ENCODE data around the gene AMZ1.

Gene AMZ1

DNA sequence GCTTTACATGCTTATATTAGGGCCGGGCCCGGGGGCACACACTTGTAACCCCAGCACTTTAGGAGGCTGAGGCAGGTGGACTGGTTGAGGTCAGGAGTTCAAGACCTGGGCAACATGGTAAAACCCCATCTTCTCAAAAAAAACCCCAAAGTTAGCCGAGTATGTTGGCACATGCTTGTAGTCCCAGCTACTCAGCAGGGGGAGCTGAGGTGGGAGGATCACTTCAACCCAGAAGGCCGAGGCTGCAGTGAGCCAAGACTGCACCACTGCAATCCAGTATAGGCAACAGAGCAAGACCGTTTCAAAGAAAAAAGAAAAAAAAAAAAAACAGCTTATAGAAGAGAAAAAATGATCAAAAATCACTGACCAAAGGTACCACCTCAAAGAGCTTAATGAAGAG, 63.1 kb downstream of the AMZ1 start:
- no peaks in the 10 kb centered on the region for H3K27me3 ChIP-seq (ENCODE audit: insufficient read depth, low read length, poor library complexity)
- no peak overlapping the region for H3K4me2 ChIP-seq (ENCODE audit: insufficient read depth, low read length)
- ATAC-seq (ENCODE audit: insufficient read depth, low read depth) = no peak
- 0 out of 2 replicates have a peak, but pooled peaks cover 2% of the 10 kb centered on the region for H4K20me1 ChIP-seq (ENCODE audit: insufficient read depth, low read length)
- H2AFZ ChIP-seq (ENCODE audit: low read depth, low read length) = no peak overlapping the region
- no peaks in the 10 kb centered on the region for H3K9me3 ChIP-seq (ENCODE audit: insufficient read depth, low read length, severe bottlenecking)
- no peak for DNase-seq
- TF ChIP-seq, protein P1, sequence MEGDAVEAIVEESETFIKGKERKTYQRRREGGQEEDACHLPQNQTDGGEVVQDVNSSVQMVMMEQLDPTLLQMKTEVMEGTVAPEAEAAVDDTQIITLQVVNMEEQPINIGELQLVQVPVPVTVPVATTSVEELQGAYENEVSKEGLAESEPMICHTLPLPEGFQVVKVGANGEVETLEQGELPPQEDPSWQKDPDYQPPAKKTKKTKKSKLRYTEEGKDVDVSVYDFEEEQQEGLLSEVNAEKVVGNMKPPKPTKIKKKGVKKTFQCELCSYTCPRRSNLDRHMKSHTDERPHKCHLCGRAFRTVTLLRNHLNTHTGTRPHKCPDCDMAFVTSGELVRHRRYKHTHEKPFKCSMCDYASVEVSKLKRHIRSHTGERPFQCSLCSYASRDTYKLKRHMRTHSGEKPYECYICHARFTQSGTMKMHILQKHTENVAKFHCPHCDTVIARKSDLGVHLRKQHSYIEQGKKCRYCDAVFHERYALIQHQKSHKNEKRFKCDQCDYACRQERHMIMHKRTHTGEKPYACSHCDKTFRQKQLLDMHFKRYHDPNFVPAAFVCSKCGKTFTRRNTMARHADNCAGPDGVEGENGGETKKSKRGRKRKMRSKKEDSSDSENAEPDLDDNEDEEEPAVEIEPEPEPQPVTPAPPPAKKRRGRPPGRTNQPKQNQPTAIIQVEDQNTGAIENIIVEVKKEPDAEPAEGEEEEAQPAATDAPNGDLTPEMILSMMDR (IDR thresholded peaks at IDR 0.05; ENCODE audit: borderline replicate concordance, extremely low read depth, low read length, poor library complexity, severe bottlenecking) = no peak
- TF ChIP-seq EZH2 (IDR thresholded peaks at IDR 0.05; ENCODE audit: borderline replicate concordance, low read depth, low read length, severe bottlenecking) = no peak
- no peak overlapping the region for H3K27ac ChIP-seq (ENCODE audit: low read length)
- H3K36me3 ChIP-seq (ENCODE audit: insufficient read depth, low read length) = no peaks in the 10 kb centered on the region
- H3K4me1 ChIP-seq (ENCODE audit: insufficient read depth, low read length) = no peaks in the 10 kb centered on the region
- peaks cover 3% of the 10 kb centered on the region; the same call in 1 of the 2 replicates for H3K79me2 ChIP-seq (ENCODE audit: insufficient read depth, low read length)
- H3K9ac ChIP-seq (ENCODE audit: low read depth, low read length) = no peak overlapping the region
- no peak overlapping the region for H3K4me3 ChIP-seq (ENCODE audit: low read depth in 1 of 2, low read length in 2 of 2)

DNA sequence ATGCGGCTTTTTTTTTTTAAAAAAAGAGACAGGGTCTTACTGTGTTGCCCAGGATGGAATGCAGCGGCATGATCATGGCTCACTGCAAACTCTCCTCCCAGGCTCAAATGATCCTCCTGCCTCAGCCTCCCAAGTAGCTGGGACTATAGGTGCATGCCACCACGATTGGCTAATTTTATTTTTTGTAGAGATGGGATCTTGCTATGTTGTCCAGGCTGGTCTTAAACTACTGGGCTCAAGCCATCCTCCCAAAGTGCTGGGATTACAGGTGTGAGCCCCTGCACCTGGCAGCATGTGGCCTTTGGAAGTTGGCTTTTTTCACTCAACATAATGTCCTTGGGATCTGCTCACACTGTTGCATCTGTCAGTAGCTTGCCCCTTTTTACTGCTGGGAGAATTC, 65.1 kb downstream of the AMZ1 start:
- no peak overlapping the region for H3K4me2 ChIP-seq (ENCODE audit: insufficient read depth, low read length)
- no peak overlapping the region for H2AFZ ChIP-seq (ENCODE audit: low read depth, low read length)
- no peak for ATAC-seq (ENCODE audit: insufficient read depth, low read depth)
- peaks cover 3% of the 10 kb centered on the region; the same call in 1 of the 2 replicates for H3K79me2 ChIP-seq (ENCODE audit: insufficient read depth, low read length)
- no peak for DNase-seq
- no peaks in the 10 kb centered on the region for H3K9me3 ChIP-seq (ENCODE audit: insufficient read depth, low read length, severe bottlenecking)
- no peak for TF ChIP-seq EZH2 (IDR thresholded peaks at IDR 0.05; ENCODE audit: borderline replicate concordance, low read depth, low read length, severe bottlenecking)
- TF ChIP-seq, protein P1 (IDR thresholded peaks at IDR 0.05; ENCODE audit: borderline replicate concordance, extremely low read depth, low read length, poor library complexity, severe bottlenecking) = no peak
- no peak overlapping the region for H3K27ac ChIP-seq (ENCODE audit: low read length)
- H3K4me1 ChIP-seq (ENCODE audit: insufficient read depth, low read length) = peaks cover under 1% of the 10 kb centered on the region
- no peak overlapping the region for H3K4me3 ChIP-seq (ENCODE audit: low read depth in 1 of 2, low read length in 2 of 2)
- no peak overlapping the region for H3K9ac ChIP-seq (ENCODE audit: low read depth, low read length)
- no peaks in the 10 kb centered on the region for H3K27me3 ChIP-seq (ENCODE audit: insufficient read depth, low read length, poor library complexity)
- H3K36me3 ChIP-seq (ENCODE audit: insufficient read depth, low read length) = 0 out of 2 replicates have a peak, but pooled peaks cover 6% of the 10 kb centered on the region
- H4K20me1 ChIP-seq (ENCODE audit: insufficient read depth, low read length) = 0 out of 2 replicates have a peak, but pooled peaks cover 6% of the 10 kb centered on the region

DNA sequence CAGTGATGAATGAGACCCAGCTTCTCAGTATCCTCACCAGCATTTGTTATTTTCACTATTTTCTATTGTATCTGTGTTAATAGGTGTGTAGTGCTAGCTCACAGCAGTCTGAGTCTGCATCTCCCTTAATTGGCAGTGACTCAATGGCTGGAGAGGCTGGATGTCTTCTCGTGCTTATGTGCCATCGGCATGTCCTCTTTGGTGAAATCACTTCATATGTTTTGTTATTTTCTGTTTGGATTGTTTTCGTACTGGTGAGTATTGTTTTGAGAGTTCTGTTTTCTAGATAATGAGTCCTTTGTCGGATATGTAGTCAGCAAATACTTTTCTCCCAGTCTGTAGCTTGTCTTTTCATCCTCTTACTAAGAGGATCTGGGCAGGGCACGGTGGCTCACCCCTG, 66.1 kb downstream of the AMZ1 start:
- Histone ChIP-seq H2AFZ (ENCODE audit: low read depth, low read length) (no peak overlapping the region), H3K36me3 (ENCODE audit: insufficient read depth, low read length) (0 out of 2 replicates have a peak, but pooled peaks cover 6% of the 10 kb centered on the region)

More for the DNA sequence above, 66.1 kb downstream of the AMZ1 start:
- no peaks in the 10 kb centered on the region for H3K27me3 ChIP-seq (ENCODE audit: insufficient read depth, low read length, poor library complexity)
- peaks cover 6% of the 10 kb centered on the region for H3K4me1 ChIP-seq (ENCODE audit: insufficient read depth, low read length)
- H3K4me3 ChIP-seq (ENCODE audit: low read depth in 1 of 2, low read length in 2 of 2) = no peak overlapping the region
- no peak for DNase-seq
- peaks cover 3% of the 10 kb centered on the region; the same call in 1 of the 2 replicates for H3K79me2 ChIP-seq (ENCODE audit: insufficient read depth, low read length)
- ATAC-seq (ENCODE audit: insufficient read depth, low read depth) = no peak
- H4K20me1 ChIP-seq (ENCODE audit: insufficient read depth, low read length) = 0 out of 2 replicates have a peak, but pooled peaks cover 6% of the 10 kb centered on the region
- H3K27ac ChIP-seq (ENCODE audit: low read length) = no peak overlapping the region
- H3K9me3 ChIP-seq (ENCODE audit: insufficient read depth, low read length, severe bottlenecking) = no peaks in the 10 kb centered on the region
- TF ChIP-seq EZH2 (IDR thresholded peaks at IDR 0.05; ENCODE audit: borderline replicate concordance, low read depth, low read length, severe bottlenecking) = no peak
- TF ChIP-seq, protein P1 (IDR thresholded peaks at IDR 0.05; ENCODE audit: borderline replicate concordance, extremely low read depth, low read length, poor library complexity, severe bottlenecking) = no peak
- H3K4me2 ChIP-seq (ENCODE audit: insufficient read depth, low read length) = no peak overlapping the region
- H3K9ac ChIP-seq (ENCODE audit: low read depth, low read length) = no peak overlapping the region
